NB4 (cell line): ENCODE measurements around the gene FGF11.

Source experiments
- POLR2A ChIP-seq: IDR thresholded peaks from 2 replicates; pipeline ENCODE4 v1.6.1; 2011; ENCODE audit warnings: mild to moderate bottlenecking; ENCODE audit not compliant: insufficient read length; ENCODE audit errors: extremely low read depth
- TF ChIP-seq, protein P1 (sequence below): IDR thresholded peaks from one replicate; pipeline ENCODE4 v1.5.1; 2012; ENCODE audit warnings: low read depth, low read length

DNA sequence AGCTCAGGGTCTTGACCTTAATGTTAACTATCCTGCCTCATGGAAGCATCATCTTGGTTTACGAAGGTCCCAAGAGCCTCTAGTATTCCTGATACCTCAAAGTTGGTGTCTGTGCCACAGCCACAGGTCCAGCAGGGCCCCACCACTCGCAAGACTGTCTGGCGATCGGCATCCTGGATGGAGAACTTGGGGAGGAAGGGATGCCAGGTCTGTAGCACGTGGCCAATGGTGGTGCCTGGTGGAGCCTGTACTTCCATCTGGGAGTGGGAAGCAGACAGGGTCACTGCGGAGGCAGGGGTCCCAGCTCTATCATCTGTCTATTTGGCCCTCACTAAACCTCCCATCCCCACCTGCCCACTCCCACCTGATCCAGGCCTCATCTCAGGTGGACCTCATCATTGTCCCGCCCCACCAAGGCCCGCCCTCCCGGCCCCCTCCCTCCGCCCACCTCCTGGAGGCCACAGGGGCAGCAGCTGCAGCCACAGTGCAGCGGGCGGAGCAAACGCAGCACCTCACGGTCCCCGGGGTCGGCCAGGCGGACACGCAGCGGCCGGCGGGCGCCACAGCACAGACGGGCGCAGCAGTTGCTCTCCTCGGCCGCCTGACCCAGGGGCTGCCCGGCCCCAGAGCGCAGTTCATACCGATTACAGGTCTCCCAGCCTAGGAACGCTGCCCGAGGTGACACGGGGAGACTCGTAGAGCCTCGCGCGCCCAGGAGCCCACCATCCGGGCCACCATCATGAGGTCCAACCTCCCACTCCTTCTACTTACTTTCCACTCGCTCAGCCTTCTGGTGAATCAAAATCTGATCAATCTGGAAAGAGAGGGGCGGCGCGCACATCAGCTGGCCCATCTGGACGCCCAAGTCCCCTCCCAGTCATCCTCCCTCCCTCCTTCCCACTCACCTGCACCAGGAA, 46.4 kb upstream of the FGF11 start:
- TF ChIP-seq, protein P1, sequence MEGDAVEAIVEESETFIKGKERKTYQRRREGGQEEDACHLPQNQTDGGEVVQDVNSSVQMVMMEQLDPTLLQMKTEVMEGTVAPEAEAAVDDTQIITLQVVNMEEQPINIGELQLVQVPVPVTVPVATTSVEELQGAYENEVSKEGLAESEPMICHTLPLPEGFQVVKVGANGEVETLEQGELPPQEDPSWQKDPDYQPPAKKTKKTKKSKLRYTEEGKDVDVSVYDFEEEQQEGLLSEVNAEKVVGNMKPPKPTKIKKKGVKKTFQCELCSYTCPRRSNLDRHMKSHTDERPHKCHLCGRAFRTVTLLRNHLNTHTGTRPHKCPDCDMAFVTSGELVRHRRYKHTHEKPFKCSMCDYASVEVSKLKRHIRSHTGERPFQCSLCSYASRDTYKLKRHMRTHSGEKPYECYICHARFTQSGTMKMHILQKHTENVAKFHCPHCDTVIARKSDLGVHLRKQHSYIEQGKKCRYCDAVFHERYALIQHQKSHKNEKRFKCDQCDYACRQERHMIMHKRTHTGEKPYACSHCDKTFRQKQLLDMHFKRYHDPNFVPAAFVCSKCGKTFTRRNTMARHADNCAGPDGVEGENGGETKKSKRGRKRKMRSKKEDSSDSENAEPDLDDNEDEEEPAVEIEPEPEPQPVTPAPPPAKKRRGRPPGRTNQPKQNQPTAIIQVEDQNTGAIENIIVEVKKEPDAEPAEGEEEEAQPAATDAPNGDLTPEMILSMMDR: no peak
- TF ChIP-seq POLR2A: no peak
